Left renal cortex interstitium (tissue), 4 donors: ENCODE measurements around the gene PRSS57. TPM values are rescaled to one million over a fixed set of nuclear protein-coding genes. Genes with fewer than 3 reads are reported as not detected.

Experiments
- DNase-seq, 4 donors: peaks; one replicate each; pipeline ENCODE4 v3.0.0-alpha.2; 2013; ENCODE audit warnings: low read depth in 4 of 4, low spot score in 2 of 4, missing footprints in 1 of 4
- polyA plus RNA-seq, 4 donors: library from polyadenylated mRNA; unstranded; fragments of 120-200 nt; gene quantifications; one replicate each; pipeline ENCODE4 v1.2.1, GENCODE V29; 2013; ENCODE audit not compliant: insufficient read length in 4 of 4

Gene PRSS57
- polyA plus RNA-seq, 4 donors, result 0.13 to 0.48 (median 0.36) TPM

DNA sequence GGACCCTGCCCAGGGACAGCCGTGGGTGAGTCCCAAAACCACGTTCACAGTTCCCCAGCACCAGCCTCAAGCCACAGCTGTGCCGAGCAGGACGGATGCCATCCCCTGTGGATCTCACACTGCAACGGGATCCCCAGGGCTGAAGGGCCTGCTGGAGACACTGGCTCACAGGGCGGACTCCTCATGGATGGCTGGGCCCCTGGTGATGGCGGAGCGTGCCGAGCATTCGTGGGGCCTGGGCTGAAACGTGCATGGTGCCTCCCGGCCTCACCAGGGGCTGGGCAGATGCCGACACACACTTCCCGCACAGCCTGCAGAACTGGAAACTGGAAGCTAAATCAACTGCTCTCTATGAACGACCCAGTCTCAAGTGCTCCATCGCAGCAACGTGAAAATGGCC lies 41.8 kb downstream of the PRSS57 start:
- no peak for DNase-seq

DNA sequence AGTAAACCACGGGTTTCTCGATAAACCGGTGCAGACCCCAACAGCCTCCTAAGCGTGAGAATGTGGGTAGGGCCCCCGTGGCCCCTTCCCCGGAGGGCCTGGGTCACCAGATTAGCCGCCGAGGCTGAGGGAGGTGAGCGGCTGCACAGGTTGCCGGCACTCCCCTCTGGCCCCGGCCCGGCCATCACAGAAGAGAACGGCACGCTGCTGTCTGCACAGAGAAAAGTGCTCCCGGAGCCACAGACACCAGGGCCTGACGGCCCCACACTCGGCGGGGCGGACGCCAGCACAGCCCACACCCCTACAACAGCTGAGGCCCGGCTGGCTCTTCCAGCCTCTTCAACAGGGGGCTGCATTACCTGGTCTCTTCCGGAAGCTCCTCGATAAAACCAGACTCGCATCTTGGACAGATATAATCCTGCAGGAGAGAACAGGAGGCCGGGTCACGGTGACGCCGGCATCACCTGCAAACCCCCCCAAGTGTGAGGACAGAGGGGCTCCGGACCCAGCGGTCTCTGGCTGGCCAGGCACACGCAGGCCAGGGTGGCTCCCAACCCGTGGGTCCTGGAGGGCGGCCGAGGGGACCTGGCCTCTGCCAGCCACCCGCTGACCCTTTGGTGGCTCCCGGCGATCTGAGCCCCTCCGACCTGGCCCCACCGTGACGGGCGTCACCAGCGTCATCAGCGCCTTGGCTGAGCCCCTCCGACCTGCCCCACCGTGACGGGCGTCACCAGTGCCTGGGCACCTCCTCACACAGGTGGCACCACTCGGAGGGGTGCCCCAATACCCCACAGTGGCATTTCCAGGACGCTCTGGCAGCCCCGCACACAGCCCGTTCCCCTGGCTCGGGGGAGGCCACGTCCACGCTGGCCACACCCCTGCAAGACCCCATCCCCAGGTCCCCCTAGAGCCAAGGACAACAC lies 42.5 kb downstream of the PRSS57 start:
- DNase-seq, result no peak

DNA sequence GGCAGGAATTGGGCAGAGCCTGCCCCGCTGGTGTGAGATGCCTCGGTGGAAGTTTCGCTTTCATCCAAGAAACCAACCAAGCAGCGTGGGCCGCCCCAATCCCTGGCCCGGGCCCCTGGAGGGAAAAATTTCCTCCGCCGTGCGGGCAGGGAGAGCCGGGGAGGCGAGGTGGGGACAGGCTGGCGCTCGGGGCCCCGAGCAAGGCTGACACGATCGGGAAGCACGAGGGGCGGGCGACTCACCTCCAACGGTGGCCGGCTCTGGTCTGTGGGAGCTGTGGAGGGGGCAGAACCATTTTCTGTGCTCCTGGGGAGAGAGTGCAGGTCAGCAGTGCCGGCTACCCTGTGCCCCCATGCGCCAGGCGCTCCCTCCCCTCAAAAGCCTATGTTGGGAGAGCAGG lies 43.3 kb downstream of the PRSS57 start:
- no peak for DNase-seq

DNA sequence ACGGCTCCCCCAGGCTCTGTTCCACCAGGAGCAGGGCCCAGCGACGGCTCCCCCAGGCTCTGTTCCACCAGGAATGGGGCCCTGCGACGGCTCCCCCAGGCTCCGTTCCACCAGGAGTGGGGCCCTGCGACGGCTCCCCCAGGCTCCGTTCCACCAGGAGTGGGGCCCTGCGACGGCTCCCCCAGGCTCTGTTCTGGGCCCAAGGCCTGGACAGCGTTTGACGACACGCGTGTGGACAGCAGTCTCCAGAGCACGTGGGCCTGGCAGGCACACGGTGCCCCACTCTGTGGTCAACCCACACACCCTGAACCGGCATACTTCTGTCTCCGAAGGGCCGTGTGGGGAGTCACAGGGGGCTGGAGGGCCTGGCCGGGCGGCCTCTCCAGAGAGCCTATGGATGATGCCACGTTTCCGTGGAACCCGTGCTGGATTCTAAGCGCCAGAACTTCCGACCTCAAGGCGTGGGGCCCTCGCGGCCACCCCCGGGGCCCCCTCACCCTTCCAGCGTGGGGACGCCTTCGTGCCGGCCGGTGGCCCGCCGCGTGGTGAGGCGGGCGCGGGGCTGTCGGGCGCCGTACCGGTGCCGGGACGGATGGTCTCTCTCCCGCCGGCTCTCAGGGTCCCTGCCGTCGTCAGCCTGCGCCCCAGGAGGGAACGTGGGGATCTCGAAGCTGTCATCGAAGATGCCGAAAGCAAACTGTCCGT lies 44.0 kb downstream of the PRSS57 start:
- no peak for DNase-seq

DNA sequence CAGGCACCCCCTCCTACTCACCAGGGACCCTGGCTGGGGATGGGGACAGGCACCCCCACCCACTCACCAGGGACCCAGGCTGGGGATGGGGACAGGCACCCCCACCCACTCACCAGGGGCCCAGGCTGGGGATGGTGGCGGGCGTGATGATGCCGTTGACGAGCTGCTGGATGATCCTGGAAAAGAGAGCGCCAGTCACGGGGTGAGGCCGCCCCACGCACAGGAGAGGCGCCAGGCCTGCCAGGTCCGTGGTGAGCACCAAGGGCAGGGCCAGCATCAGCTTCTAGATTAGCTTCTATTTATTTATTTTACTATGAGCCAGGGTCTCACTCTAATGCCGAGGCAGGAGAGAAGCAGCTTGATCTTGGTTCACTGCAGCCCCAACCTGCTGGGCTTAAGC lies 45.1 kb downstream of the PRSS57 start:
- no peak for DNase-seq

DNA sequence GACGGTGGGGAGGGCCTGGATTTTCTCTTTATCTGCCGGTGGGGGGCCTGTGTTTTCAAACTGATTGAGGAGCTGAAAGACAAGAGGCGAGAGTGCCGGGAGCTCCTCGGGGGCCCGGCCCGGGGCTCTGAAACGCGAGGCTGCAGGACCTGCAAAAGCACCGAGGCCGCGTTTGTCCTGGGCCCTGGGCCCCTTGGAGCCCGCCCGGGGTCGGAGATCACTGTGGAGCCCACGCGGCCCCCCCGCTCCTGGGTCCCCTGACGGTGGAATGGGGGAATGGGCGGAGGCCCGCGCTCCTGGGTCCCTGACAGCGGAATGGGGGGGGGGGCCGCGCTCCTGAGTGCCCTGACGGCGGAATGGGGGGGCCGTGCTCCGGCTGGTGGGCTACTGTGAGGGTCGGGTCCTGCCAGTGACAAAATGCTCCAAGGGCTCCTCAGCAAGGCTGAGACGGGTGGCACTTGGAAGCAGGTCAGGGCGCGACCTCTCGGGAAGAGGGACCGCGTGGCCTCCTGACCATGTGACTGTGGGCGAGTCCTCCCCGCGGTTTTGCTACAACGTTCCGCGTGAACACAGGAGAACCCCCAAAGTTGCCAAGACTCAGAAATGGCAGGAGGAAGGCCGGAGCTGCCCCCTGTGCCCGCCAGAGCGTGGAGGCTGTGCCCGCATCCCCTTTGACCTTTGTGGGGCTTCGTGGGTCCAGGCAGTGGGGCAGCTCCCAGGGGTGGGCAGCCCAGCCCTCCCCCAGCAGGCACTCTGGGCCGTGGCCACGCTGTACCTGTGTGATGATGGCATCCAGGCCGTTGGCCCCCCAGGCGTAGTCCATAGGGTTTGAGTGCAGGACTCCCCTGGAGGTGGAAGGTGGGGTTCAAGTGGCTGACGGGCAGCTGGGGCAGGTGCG lies 46.1 kb downstream of the PRSS57 start:
- no peak for DNase-seq

DNA sequence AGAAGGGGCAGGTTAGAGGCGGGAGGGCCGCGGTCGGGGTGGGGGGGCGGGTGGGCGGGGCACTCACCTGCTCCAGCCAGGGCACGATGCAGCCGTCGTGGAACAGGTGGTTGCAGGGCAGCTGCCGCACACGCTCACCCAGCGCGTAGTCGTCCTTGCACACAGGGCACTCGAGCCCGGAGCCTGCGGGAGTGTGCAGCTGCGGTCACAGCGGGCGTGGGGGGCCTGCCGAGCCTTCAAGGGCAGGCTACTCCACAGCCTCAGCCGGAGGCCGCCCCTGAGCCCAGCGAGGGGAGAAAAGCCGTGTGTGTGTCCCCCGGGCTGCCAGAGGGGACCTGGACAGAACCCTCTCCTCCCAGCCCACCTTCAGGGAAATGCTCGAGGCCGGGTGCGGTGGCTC lies 46.9 kb downstream of the PRSS57 start:
- no peak for DNase-seq

DNA sequence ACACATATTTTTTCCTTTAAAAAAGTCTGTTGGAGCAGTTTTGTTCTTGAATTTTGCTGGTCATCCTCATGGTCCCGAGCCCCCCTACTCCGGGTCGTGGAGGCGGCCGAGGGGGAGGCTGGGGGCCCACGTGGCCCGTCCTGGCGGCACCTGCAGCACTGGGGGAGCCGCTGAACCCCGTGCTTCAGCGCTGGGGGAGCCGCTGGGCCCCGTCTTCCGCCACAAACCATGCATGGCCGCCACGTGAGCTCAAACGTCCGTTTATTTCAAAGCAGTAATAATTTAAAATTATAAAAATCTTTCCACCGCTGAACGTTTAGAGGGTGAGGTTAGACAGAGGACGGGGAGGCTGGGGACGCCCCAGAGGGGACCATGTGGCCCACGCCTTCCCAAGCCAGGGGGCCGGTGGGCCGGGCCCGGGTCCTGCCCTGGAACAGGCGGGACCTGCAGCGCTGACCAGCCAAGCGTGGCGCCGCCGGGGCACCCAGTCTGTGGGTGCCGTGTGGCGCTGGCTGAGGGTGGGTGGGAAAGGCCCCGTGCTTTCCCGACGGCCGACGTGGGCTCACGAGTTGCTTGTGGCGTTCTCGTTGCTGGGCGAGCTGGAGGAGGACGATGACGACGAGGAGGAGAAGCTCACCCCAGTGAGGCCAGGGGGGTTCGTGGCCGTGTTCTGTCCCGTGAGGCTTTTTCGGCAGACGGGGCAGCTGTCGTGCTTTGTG lies 47.5 kb downstream of the PRSS57 start:
- DNase-seq, result no peak

DNA sequence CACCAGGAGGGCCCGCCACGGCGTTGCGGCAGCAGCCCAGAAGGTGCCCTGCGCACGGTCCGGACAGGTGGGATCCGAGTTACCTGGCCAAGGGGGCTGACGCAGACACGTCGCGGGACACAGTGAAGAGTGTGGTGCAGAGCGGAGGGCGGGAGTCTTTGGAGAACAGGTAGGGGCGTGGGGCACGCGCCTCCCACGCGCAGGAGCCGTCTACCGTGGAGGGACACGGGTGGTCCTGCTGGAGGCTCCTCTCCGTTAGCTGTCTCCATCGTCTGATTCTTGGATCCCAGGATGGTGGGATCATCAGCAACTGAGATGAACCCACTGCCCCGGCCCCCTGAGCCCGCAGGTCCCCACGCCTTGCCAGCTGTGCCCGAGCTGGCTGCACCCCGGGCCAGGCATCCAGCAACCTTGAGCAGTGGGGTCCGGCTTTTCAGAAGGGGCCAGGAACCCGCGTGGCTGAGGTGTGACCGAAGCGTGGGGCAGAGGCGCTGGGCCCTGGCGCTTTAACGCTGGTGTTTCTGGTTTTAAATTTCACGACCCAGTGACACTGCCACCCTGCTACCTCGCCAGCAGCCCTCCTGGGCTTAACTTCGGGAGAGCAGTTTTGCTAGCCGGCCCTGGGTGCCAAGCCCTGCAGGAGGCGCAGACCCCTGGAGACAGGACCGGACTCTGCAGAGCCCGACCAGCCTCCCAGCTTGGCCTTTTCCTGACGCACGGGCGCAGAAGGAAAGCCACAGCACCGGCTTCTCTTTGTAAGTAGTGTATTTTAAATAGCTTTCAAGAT lies 48.3 kb downstream of the PRSS57 start:
- no peak for DNase-seq

DNA sequence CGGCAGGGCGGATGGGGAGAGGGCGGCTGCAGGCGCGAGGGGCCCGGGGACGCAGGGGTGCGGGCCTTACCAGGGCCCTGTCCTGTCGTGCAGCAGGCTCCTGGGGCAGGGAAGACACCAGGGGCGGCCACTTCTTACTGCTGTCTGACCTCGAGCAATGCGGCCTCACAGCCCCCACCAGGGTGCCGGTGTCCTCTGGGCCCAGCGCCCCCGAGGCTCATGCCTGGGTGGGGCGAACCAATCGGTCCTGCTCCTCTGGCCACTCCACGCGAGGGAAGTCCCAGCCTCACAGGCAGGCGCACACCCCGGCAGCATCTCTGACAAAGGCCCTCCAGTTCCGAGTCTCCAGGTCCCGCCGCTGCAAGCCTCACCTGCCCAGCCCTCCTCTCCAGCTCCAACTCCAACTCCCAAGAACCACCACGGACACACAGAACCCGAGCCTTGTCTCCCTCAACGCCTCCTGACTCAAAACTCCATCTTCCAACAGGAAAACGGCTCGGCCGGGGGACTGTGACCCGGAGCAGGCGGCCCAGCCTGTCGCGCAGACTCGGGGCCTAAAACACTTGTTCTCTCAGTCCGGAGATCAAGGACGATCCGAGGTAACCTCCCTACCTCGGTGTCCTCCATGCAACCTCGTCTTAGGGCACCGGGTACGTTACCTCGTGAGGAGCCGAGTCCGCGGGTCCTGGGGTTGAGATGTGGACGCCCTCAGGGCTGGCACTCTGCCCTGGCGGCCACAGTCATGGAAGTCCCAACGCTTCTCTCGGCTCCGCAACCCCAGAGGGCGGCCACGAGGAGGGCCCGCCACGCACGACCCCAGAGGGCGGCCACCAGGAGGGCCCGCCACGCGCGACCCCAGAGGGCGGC lies 49.1 kb downstream of the PRSS57 start:
- DNase-seq, result no peak

DNA sequence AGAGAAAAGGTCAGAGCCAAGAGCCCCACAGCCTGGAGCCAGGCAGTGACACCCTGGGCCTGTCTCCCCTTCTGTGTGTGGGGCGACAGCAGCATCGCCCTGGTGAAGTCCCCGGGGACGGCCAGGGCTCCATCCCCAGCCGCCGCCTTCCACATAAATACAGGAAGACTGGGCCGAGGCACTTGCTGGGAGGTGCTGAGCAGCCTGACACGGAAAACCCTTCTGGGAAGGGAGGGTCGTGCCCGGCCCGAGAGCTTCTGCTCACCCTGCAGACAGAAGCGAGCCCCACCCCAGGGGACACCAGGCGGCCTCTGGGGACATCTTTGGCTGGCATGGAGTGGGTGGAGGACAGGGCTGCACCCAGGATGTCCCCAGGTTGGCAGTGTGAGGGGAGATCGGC lies 50.5 kb downstream of the PRSS57 start:
- DNase-seq, result no peak

DNA sequence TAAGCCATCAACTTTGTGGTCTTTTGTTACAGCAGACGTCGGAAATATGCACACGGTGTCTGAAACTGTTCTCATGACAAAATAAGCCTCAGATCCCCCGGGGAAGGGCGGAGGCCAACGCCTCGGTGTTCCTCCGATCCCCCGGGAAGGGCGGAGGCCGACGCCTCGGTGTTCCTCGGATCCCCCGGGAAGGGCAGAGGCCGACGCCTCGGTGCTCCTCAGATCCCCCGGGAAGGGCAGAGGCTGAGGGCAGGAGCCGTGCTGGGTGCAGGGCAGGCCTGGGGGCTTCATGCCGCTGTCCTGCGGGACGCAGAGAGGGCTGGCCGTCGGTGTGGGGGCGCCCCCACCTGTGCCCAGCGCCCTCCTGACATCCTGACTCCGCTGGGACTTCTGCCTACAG lies 50.9 kb downstream of the PRSS57 start:
- DNase-seq, result no peak

DNA sequence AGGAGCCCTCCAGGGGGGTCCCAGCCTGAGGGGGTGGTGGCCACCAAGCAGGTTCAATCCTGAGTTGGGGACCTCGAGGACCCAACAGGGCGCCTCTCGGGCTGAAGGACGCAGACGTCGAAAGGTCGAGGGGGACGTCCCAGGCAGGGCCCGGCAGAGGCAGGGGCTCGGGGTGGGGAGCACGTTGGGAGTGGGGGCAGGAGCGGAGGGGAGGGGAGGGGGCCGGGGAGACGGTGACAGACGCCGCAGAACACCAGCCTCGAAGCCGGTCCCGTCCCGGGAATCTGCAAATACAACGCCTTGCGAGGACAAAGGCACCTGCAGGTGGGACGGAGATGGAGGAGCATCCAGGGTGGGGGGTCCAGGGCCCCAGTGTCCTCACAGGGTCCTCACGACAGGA lies 51.5 kb downstream of the PRSS57 start:
- no peak for DNase-seq

DNA sequence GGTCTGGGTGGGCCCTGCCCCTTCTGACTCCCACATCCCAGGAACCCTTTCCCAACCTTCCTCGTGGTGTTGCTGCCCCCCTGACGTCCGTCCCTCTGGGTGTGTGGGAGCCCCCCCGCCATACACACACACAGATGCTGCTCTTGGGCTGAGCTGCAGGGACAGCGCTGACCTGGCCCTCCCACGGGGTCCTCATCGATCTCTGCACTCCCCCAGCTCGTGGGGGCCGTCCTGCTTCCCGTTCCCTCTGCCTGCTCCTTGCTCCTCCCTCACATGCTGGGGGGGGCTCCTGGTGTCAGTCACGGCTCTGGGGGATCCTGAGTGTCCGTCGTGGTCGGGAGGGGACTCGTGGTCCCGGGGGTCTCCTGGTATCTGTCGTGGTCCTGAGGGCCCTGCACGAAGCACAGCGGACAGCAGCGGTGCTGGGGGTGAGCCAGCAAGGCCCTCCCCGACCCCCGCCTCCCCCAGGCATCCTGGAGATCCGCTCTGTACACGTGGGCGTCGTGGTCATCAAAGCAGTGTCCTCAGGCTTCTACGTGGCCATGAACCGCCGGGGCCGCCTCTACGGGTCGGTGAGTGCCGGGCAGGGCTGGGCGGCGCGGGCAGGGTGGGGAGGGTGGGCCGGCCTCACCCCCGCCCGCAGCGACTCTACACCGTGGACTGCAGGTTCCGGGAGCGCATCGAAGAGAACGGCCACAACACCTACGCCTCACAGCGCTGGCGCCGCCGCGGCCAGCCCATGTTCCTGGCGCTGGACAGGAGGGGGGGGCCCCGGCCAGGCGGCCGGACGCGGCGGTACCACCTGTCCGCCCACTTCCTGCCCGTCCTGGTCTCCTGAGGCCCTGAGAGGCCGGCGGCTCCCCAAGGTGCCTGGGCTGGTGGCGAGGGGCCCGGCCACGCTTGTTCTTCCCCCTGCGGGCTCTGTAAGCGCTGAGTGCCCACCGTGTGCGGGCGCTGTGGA lies 52.2 kb downstream of the PRSS57 start:
- DNase-seq, result no peak

DNA sequence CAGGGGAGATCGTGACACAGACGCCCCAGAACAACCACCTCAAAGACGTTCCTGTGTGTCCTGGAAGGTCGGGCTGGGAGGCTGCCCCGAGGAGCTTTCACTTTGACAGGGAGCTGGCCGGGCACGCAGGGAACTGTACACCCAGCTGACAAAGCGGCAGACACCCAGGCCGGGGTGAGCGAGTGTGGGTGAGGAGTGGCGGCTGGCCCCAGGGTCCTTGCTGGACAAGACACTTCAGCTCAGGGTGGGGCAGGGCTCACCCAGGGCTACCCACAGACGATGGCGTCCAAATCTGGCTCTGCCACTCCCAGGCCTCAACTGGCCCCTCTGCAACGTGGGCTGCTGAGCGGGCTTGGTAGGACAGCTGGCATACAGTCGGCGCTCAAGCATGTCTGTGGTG lies 53.5 kb downstream of the PRSS57 start:
- no peak for DNase-seq

DNA sequence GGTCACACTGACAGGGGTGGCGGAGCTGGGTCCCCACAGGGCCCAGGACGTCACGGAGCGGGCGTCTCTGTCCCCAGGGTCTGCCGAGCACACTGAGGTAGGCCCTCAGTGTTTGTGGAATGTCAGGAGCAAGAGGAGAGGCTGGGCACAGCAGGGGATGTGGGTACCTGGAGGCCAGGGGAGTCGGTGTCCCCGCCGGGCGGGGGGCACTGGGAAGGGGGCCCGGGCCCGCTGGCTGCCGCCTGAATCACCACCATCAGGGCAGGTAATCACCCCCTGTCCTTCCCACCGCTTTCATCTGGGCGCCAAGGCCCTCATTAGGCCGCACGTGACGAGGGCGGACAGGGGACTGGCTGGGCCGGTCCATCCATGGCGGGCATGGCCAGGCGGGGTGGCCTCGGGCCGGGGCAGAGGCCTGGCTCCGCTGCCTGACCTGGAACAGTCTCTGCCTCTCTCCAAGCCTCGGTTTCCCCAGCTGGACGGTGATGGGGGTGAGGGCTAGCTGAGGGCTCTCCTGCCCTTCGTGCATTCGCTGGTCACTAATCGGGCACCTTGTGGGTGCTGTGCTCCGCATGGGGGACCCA lies 54.6 kb downstream of the PRSS57 start:
- DNase-seq, result no peak

DNA sequence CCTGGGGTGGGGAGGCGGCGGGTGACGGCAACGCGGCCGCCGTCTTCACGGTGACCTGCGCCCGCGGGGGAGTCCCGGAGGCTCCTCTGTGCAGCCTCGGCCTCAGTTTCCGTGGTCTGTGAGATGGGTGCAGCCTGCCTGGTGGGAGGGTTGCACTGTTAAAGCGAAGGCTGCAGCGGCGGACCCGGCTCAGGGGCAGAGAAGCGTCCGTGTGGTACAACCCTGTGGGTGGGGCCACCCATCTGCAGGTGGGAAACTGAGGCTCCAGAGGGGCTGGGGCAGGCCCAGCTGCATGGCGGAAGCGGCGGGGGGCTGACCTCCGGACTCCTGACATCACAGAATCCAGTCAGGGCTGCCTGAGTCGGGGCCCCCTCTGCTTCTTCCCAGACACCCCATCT lies 55.1 kb downstream of the PRSS57 start:
- DNase-seq, result no peak
